BLaER1 treated with 17β-estradiol and CSF1 and Interleukin-3, amounts not matched to agents 10 nM and 100 nM (cell line): ENCODE results near the gene FRMD4A.
A peak's percentile ranks its signal among the peaks of the same experiment; 100 is the strongest.

Source experiments
- H3K27ac ChIP-seq, 11 experiments: shearing (Covaris generic); formaldehyde crosslinking; 2 replicates each; pipeline ENCODE4 v1.8.1; 2022
- H3K27me3 ChIP-seq, 11 experiments: shearing (Covaris generic); formaldehyde crosslinking; 2 replicates each; pipeline ENCODE4 v1.8.1; 2022
- H3K36me3 ChIP-seq, 11 experiments: shearing (Covaris generic); formaldehyde crosslinking; 2 replicates each; pipeline ENCODE4 v1.8.1; 2022
- H3K4me1 ChIP-seq, 10 experiments: shearing (Covaris generic); formaldehyde crosslinking; 2 replicates each; pipeline ENCODE4 v1.8.1; 2022
- H3K4me2 ChIP-seq, 11 experiments: shearing (Covaris generic); formaldehyde crosslinking; 2 replicates each; pipeline ENCODE4 v1.8.1; 2022
- H3K4me3 ChIP-seq, 10 experiments: shearing (Covaris generic); formaldehyde crosslinking; 2 replicates each; pipeline ENCODE4 v1.8.1; 2022
- H3K9ac ChIP-seq, 11 experiments: shearing (Covaris generic); formaldehyde crosslinking; 2 replicates each; pipeline ENCODE4 v1.8.1; 2022
- H3K9me3 ChIP-seq, 11 experiments: shearing (Covaris generic); formaldehyde crosslinking; replicated peaks in 1 of 11; 2 replicates each; pipeline ENCODE4 v1.8.1; 2022
- H4K20me1 ChIP-seq, 11 experiments: shearing (Covaris generic); formaldehyde crosslinking; 2 replicates each; pipeline ENCODE4 v1.8.1; 2022
- Cebpa-rat ChIP-seq, 11 experiments: shearing (Covaris generic); IDR thresholded peaks; 2 replicates each; pipeline ENCODE4 v1.8.1; 2022

FRMD4A gene

DNA sequence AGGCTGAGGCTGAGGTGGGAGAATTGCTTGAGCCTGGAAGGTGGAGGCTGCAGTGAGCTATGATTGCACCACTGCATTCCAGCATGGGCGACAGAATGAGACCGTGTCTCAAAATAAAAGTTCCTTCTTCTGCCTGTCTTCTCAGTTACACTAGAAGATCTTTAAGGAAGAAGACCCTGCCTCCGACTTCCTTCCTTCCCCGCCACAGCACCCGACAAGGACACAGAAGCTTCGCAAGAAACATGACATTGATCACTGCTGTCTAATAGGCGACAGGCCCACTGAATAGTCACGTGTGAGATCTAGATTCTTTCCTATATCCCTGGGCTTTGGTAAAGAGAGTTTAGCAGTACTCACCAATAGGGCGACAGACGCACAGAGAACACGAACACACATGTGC is 625.8 kb downstream of the FRMD4A start:
- H3K4me2 ChIP-seq, result peak overlapping the region; percentile 37 to 96 (median 92)
- no peaks in the 10 kb centered on the region for H4K20me1 ChIP-seq
- H3K27me3 ChIP-seq, result no peaks in the 10 kb centered on the region
- peak overlapping the region in 6 of 10 experiments; percentile 11 to 65 (median 42); a peak in 7 of 20 replicates for H3K4me3 ChIP-seq
- peak overlapping the region in 3 of 11 experiments; percentile 10 to 40 (median 30); a peak in 5 of 22 replicates for H3K9ac ChIP-seq
- no peaks in the 10 kb centered on the region for H3K9me3 ChIP-seq
- peaks cover 0 to 22% (median 0%) of the 10 kb centered on the region in 11 experiments; a peak in 7 of 22 replicates for H3K36me3 ChIP-seq
- peaks cover 44 to 59% (median 57%) of the 10 kb centered on the region in 10 experiments for H3K4me1 ChIP-seq
- peak overlapping the region in 7 of 11 experiments; percentile 21 to 41 (median 26); a peak in 9 of 22 replicates for H3K27ac ChIP-seq
- TF ChIP-seq Cebpa-rat (IDR thresholded peaks at IDR 0.05), result no peak

DNA sequence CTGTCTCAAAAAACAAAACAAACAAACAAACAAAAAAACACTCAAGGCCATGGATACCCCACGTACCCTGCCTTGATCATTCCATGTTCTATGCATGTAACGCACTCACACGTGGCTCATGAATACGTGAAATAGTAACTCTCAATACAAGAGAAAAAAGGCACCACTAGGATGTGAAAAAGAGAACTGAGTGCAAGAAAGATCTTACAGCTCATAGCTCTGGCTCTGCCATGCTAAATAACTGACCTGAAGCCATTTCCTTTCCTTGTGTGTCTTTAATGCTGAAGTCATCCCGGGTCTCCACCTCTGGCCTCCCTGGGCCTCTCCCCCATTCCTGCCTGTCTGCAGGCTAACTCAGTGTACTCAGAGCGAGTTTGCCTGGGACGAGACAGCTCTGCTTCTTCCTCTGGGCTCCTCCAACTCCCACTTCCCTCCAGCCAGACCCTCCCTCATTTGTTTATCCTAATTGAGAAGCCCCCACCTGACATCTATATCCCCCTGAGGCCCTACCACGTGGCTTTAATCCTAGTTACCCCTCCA is 626.7 kb downstream of the FRMD4A start:
- peak overlapping the region in 6 of 11 experiments; percentile 21 to 41 (median 29); a peak in 10 of 22 replicates for H3K27ac ChIP-seq
- peaks cover 0 to 31% (median 0%) of the 10 kb centered on the region in 11 experiments; a peak in 7 of 22 replicates for H3K36me3 ChIP-seq
- no peak for TF ChIP-seq Cebpa-rat (IDR thresholded peaks at IDR 0.05)
- H4K20me1 ChIP-seq, result no peaks in the 10 kb centered on the region
- H3K4me1 ChIP-seq, result peaks cover 44 to 59% (median 56%) of the 10 kb centered on the region in 10 experiments
- H3K27me3 ChIP-seq, result no peaks in the 10 kb centered on the region
- peak overlapping the region in 6 of 10 experiments; percentile 11 to 65 (median 42); a peak in 6 of 20 replicates for H3K4me3 ChIP-seq
- H3K9me3 ChIP-seq, result no peaks in the 10 kb centered on the region
- H3K9ac ChIP-seq, result peak overlapping the region in 2 of 11 experiments; percentile 30 to 40; a peak in 3 of 22 replicates
- peak overlapping the region; percentile 37 to 96 (median 92) for H3K4me2 ChIP-seq

DNA sequence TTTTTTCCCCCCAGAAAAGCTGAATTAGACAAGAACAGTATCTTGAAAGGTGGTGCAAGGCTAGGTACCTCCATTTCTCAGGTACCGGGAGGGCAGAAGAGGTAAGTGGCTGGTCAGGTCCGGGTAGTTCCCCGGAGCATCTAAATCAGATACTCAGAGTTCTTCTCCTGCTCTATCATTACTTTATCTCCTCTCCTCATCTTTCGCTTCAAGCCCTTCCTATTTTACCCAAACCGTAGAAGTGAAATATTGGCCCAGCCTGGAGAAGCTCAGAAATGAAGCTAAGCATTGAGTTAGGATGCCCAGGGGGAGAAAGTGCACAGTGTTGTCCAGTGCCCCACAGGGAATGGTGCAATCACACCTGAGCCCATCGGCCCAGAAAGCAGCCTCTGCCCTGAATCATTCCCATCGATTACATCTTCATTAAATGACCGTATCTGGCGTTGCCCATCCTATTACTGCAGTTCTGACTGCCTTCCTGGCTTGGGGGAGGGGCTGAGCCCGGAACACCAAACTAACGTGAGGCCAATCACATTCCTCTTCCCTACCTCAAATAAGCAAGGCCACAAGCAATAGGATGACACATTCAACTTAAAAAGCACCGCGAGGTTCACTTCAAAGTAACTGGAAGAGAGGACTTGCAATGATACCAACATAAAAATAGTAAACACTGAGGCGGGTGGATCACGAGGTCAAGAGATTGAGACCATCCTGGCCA is 627.5 kb downstream of the FRMD4A start:
- no peaks in the 10 kb centered on the region for H3K27me3 ChIP-seq
- TF ChIP-seq Cebpa-rat (IDR thresholded peaks at IDR 0.05), result no peak
- H3K27ac ChIP-seq, result no peak overlapping the region
- H3K4me2 ChIP-seq, result peak overlapping the region in 8 of 11 experiments; percentile 87 to 96 (median 94); a peak in 14 of 22 replicates
- peaks cover 0 to 37% (median 0%) of the 10 kb centered on the region in 11 experiments; a peak in 7 of 22 replicates for H3K36me3 ChIP-seq
- H4K20me1 ChIP-seq, result no peaks in the 10 kb centered on the region
- H3K4me1 ChIP-seq, result peaks cover 37 to 53% (median 50%) of the 10 kb centered on the region in 10 experiments
- H3K9me3 ChIP-seq, result no peaks in the 10 kb centered on the region
- H3K9ac ChIP-seq, result no peak overlapping the region
- H3K4me3 ChIP-seq, result no peak overlapping the region

DNA sequence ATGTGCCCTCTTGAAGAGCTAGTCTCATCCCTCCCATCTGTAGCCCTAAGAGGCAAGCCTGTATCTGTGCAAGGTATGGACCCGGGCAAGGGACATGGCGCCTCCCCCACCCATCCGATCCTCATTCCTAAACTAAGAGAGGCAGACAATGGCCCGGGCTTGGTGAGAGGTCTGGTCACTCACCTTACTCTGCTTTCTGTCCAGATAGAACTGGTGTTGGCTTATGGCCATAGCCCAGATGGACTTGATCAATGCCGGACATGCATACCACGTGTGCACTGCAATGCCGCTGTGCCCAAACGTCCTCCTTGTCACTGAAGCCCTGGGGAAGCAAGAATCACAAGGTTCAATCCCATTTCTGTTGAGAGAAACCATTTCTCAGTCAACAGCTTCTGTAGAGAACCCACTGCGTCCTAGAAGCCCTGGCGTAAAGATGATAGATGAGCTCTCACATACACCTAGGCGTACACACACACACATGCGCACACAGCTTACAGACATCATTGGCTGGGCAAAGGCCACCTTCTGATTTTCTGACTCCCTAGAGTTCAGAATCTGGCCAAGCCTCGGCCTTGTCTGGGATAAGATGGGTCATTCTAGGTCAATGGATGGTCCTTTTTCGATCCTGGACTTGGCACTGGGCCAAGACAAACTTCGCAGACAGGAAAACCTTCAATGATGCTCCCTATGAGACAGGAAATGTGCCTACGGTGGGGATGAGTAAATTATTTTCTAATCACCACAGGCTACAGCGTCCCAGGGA is 629.4 kb downstream of the FRMD4A start:
- H3K36me3 ChIP-seq, result peaks cover 0 to 57% (median 0%) of the 10 kb centered on the region in 11 experiments; a peak in 7 of 22 replicates
- H3K9me3 ChIP-seq, result no peaks in the 10 kb centered on the region
- peaks cover 17 to 36% (median 31%) of the 10 kb centered on the region in 10 experiments for H3K4me1 ChIP-seq
- H3K4me3 ChIP-seq, result no peak overlapping the region
- no peak overlapping the region for H3K4me2 ChIP-seq
- no peaks in the 10 kb centered on the region for H4K20me1 ChIP-seq
- no peak for TF ChIP-seq Cebpa-rat (IDR thresholded peaks at IDR 0.05)
- no peak overlapping the region for H3K27ac ChIP-seq
- no peaks in the 10 kb centered on the region for H3K27me3 ChIP-seq
- no peak overlapping the region for H3K9ac ChIP-seq

DNA sequence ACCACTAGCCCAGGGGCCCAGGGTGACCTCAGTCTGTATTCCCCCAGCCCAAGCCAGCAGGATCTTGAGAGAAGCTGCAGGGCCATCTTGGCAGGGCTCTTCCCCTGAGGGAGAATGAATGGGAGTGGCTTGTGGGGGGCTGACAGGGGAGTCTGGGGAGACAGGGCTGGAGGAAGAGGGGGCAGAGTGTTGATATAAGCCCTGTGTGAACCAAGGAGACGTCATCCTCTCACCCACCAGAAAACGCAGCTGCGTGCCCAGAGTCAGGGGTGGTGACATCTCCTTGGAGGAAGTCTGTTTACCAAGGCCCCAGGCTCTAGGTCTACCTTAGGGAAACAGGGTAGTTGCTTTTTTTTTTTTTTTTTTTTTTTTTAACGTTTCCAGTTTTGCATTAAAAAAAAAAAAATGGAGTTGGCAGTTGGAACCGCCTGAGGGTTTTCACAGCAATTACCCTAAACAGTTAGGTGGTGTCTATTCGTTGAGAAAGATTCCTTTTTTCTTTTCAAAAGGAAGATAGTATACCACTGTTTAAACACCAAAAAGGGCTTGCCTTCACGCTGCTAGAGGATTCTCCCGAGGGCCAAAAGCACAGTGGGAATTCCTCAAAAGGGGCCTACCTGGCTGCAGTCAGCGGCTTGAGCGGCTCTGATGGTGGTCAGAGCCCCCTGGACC is 630.1 kb downstream of the FRMD4A start:
- Histone ChIP-seq H3K27ac (no peak overlapping the region), H3K4me2 (no peak overlapping the region; a peak in 1 of 22 replicates), H4K20me1 (peaks cover 0 to 3% (median 0%) of the 10 kb centered on the region in 11 experiments; a peak in 1 of 22 replicates), H3K36me3 (peaks cover 0 to 64% (median 0%) of the 10 kb centered on the region in 11 experiments; a peak in 7 of 22 replicates), H3K4me3 (no peak overlapping the region), H3K9ac (no peak overlapping the region), H3K4me1 (peaks cover 16 to 28% (median 23%) of the 10 kb centered on the region in 10 experiments), H3K27me3 (no peaks in the 10 kb centered on the region), H3K9me3 (no peaks in the 10 kb centered on the region)
- no peak for TF ChIP-seq Cebpa-rat (IDR thresholded peaks at IDR 0.05)

DNA sequence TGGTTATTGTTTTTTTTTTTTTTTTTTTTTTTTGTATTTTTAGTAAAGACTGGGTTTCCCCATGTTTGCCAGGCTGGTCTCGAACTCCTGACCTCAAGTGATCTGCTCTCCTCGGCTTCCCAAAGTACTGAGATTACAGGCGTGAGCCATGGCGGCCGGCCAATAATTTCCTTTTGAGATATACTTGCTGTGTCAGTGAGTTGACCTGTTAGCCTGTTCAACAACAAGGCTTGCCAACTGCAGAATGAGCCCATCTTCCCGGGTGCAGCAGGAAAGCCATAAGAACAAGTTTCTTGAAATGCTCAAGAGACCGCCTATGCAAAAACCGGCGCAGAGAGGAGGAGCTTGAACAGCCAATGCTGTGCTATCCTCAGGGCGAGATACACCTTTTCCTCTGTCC is 631.5 kb downstream of the FRMD4A start:
- Histone ChIP-seq H3K4me3 (no peak overlapping the region), H3K27ac (no peak overlapping the region), H3K27me3 (no peaks in the 10 kb centered on the region), H3K36me3 (peaks cover 0 to 77% (median 0%) of the 10 kb centered on the region in 11 experiments; a peak in 7 of 22 replicates), H3K9ac (no peak overlapping the region), H4K20me1 (peaks cover 0 to 5% (median 0%) of the 10 kb centered on the region in 11 experiments; a peak in 1 of 22 replicates), H3K9me3 (no peaks in the 10 kb centered on the region), H3K4me1 (peaks cover 4 to 14% (median 9%) of the 10 kb centered on the region in 10 experiments; a peak in 19 of 20 replicates), H3K4me2 (no peak overlapping the region)
- TF ChIP-seq Cebpa-rat (IDR thresholded peaks at IDR 0.05), result no peak

GRCh38 chr10:13698217-13698616 is 632.5 kb downstream of the FRMD4A start:
- H3K4me1 ChIP-seq, result peaks cover 0 to 4% (median under 1%) of the 10 kb centered on the region in 10 experiments; a peak in 6 of 20 replicates
- no peak overlapping the region for H3K4me3 ChIP-seq
- no peak for TF ChIP-seq Cebpa-rat (IDR thresholded peaks at IDR 0.05)
- peaks cover 0 to 87% (median 0%) of the 10 kb centered on the region in 11 experiments; a peak in 7 of 22 replicates for H3K36me3 ChIP-seq
- no peaks in the 10 kb centered on the region for H3K27me3 ChIP-seq
- no peak overlapping the region for H3K27ac ChIP-seq
- no peaks in the 10 kb centered on the region for H3K9me3 ChIP-seq
- no peak overlapping the region for H3K9ac ChIP-seq
- peaks cover 0 to 5% (median 0%) of the 10 kb centered on the region in 11 experiments; a peak in 1 of 22 replicates for H4K20me1 ChIP-seq
- no peak overlapping the region for H3K4me2 ChIP-seq

DNA sequence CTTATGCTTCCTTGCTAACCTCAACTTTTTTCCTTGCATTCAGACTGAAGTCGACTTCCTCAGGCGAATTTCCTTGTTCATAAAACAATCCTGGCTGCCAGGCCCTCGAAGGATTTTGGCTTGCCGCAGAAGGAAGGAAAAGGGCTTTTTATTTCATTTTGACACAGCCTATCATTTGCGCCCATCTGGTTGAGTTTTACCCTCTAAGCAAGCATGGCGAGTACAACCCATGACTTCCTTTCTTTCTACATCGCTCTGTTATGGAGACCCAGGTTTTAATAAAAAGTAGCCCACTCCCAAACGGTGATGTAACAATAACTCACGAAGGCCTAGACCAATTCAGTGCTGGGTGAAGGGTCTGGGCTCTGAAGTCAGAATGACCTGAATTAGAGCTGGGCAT is 634.7 kb downstream of the FRMD4A start:
- Histone ChIP-seq H3K36me3 (peaks cover 0 to 96% (median 0%) of the 10 kb centered on the region in 11 experiments; a peak in 7 of 22 replicates), H3K4me1 (peaks cover 0 to 12% (median 4%) of the 10 kb centered on the region in 10 experiments; a peak in 8 of 20 replicates), H3K27ac (no peak overlapping the region), H4K20me1 (peaks cover 0 to 5% (median 0%) of the 10 kb centered on the region in 11 experiments; a peak in 1 of 22 replicates), H3K4me2 (no peak overlapping the region), H3K9ac (no peak overlapping the region), H3K9me3 (no peaks in the 10 kb centered on the region), H3K4me3 (no peak overlapping the region), H3K27me3 (no peaks in the 10 kb centered on the region)
- no peak for TF ChIP-seq Cebpa-rat (IDR thresholded peaks at IDR 0.05)
